Activated CD4-positive, alpha-beta T cell treated with anti-CD3 and anti-CD28 coated beads, Interleukin-2, amount 50 U/mL, for 16 hours (primary cell): ENCODE data around the gene PUSL1.

Experiments used
- DNase-seq: peaks from one replicate; pipeline ENCODE4 v3.0.0-alpha.2; 2020

Gene PUSL1

GRCh38 chr1:1307923-1308755, at the start of gene PUSL1, which contains the start of gene ACAP3:
Gene PUSL1, plus strand, starts transcription at chr1:1308597. Its CDS starts 47 bp downstream, at chr1:1308644.
Gene ACAP3, minus strand, starts transcription at chr1:1307930. Its CDS starts 115 bp downstream, at chr1:1307815.
- peak; percentile 89 for DNase-seq

DNA sequence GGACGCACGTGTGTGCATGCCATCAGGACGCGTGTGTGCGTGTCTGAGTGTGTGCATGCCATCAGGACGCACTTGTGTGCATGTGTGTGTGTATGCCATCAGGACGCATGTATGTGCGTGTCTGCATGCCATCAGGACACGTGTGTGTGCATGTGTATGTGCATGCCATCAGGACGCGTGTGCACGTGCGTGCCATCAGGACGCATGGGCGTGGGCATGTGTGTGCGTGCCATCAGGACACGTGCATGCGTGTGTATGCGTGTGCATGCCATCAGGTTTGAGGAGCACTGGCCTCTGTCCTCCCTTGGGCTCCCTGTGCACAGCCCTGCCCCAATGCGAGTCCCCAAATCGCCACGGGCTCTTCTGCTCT, 49.3 kb upstream of the PUSL1 start:
- DNase-seq, result no peak

- DNase-seq, result no peak
These were observed 48.9 kb upstream of the PUSL1 start for GRCh38 chr1:1259540-1259939.

GRCh38 chr1:1259951-1260600, 48.3 kb upstream of the PUSL1 start:
- DNase-seq, result no peak

- no peak for DNase-seq
These were observed 47.4 kb upstream of the PUSL1 start for GRCh38 chr1:1260843-1261560.

GRCh38 chr1:1262071-1262470, 46.3 kb upstream of the PUSL1 start:
- no peak for DNase-seq

DNA sequence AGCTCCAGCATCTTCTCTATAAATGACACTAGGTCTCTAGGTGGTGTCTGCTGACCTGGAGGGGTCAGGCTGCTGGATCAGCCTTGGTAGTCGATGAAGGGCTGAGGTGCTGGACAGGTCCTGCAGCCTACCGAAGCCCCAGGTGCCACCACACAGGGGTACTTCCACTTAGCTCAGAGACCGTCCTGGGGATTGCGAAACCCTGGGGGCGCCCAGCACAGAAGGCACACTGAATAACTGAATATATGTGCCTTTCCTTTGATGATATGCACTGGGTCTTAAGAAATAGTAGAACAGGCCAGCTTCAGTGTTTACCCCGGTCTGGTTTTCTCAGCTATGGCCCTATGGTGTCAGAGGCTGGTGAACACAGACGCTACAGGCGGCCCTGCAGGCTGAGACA, 45.6 kb upstream of the PUSL1 start:
- no peak for DNase-seq

DNA sequence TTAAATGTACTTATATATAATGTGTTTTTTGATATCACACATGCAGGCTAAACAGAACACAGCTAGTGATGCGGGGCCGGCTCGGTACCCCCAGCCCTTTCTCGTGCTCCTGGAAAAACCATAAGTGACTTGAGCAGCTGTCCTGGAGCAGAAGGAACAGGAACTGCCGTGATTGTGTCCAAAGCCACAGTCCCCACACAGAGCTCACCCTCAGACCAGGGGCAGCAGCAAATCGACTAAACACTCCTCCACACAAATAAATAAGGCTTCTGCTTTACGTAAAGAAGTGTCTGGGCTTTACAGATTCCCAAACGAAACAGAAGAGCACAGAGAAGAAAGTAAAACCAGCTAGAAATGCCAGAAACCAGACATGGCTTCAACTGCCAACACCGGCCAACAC, 44.4 kb upstream of the PUSL1 start:
- no peak for DNase-seq

GRCh38 chr1:1264868-1265272, 43.5 kb upstream of the PUSL1 start:
- no peak for DNase-seq

DNA sequence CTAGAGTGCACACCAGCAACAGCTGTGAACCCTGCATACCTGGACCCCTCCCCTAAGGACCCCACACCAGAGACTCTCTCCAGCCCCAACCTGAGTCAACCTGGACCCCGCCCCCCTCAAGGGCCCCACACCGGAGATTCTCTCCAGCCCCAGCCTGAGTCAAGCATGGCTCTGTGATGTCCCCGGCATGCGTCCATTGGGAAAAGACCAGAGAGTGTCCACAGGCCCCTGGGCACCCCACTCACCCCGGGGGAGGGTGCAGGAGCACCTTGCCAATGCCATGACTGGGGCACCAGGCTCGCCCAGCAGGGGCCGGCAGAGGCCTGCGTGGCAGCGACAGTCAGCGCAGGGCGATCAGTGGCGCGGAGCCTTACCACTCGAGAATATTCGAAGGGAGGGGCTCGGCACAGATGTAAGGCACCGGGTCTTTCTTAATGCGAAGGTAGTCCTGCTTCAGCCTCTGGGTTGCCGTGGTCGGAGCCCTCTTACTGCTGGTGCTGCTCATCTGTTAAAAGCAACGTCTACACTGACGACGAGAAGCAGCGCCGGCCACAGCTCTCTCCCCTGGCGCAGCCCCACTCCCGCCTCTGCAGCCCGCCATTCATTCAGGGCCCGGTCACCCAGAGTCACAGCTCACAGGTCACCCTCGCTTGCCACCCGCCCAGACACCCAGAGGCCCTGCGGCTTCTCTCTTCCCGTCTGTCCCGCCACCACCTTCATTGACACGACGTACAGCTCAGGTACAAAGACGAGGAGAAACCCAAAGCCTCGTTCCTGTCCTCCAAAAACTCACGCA, 40.7 kb upstream of the PUSL1 start:
- no peak for DNase-seq

DNA sequence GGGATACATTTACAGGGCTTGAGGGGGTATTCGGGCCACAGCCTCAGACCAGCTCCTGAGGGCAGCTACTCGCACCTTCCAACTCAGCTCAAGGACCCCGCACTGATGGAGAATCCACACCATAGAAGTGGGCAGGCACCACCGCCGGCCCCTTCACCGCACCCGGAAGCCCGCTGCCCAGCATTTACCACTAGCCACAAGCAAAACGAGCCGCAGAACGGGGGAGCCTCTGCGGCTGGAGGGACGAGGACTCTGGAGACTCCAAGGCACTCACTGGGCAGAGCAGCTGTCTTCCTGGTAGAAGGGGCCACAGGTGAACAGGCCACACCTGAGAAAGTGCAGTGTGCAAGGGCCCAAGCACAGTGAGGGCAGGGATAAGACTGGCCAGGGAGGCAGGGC, 40.1 kb upstream of the PUSL1 start:
- no peak for DNase-seq

GRCh38 chr1:1270813-1271212, 37.6 kb upstream of the PUSL1 start:
- DNase-seq, result no peak

- no peak for DNase-seq
These were observed 35.8 kb upstream of the PUSL1 start for GRCh38 chr1:1272341-1273208.

- no peak for DNase-seq
These were observed 35.2 kb upstream of the PUSL1 start for GRCh38 chr1:1273209-1273511.

- peak; percentile 93 for DNase-seq
These were observed 34.7 kb upstream of the PUSL1 start, which contains the start of gene UBE2J2 for GRCh38 chr1:1273512-1274298. Gene UBE2J2, minus strand, starts transcription at chr1:1273854. Its CDS starts 5,862 bp downstream, at chr1:1267992.

DNA sequence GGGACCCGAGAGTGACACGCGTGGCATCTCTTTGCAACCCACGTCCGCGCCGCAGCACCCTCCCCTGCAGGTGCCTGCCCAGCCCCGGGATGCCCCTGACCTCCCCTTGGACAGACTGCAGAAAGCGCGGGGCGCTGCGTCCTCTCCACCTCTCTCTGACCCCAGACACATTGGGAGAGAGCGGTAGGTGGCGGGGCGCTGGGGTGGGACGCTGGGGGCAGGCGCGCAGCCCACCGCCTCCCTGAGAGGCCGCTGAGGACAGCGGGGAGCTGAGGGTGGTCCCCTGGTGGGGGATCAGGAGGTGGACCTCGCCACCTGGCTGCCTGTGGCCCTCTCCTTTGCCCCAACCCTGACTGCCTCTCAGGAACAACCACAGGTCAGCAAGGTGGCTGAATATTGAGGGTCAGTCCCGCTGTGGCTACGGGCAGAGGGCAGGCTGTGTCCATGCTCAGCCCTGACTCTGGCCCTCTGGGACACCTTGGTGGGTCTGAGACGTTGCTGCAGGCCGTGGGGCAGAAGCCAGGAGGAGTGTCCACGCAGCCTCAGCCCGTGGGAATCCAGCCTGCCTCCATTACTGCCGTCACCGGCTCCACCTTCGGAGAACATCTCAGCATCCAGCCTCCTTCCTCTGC, 34.0 kb upstream of the PUSL1 start:
- no peak for DNase-seq

- no peak for DNase-seq
These were observed 33.4 kb upstream of the PUSL1 start for GRCh38 chr1:1274931-1275431.

GRCh38 chr1:1275836-1276235, 32.6 kb upstream of the PUSL1 start:
- no peak for DNase-seq

GRCh38 chr1:1278620-1279019, 29.8 kb upstream of the PUSL1 start:
- DNase-seq, result no peak

GRCh38 chr1:1279028-1279427, 29.4 kb upstream of the PUSL1 start:
- DNase-seq, result no peak
